HEK293T (cell line): ENCODE data around the gene RPTOR.

Source experiments
- CTCF ChIA-PET: fragments of 350-600 bp; formaldehyde crosslinking; extraction: SDS; loops from one replicate; lab custom pipeline; 2021; ENCODE audit warnings: antibody characterized with exemption, inconsistent platforms; lab: Yijun Ruan, JAX
- POLR2A ChIA-PET: fragments of 350-600 bp; formaldehyde crosslinking; extraction: SDS; loops from one replicate; lab custom pipeline; 2020; ENCODE audit warnings: antibody characterized with exemption, inconsistent platforms; lab: Yijun Ruan, JAX
- DNase-seq: peaks from one replicate; pipeline ENCODE4 v3.0.0; 2012; ENCODE audit warnings: mixed read lengths; ENCODE audit errors: extremely low spot score
- ARNT ChIP-seq: fragments of 450-650 bp; IDR thresholded peaks from 2 replicates; pipeline ENCODE4 v1.6.1; 2017; ENCODE audit warnings: mild to moderate bottlenecking
- BHLHE40 ChIP-seq: fragments of 450-650 bp; IDR thresholded peaks from 2 replicates; pipeline ENCODE4 v1.6.1; 2016; ENCODE audit warnings: mild to moderate bottlenecking, moderate library complexity, borderline replicate concordance
- CTBP1 ChIP-seq: fragments of 450-650 bp; IDR thresholded peaks from 2 replicates; pipeline ENCODE4 v1.6.1; 2016; ENCODE audit warnings: borderline replicate concordance
- ELF4 ChIP-seq: fragments of 450-650 bp; IDR thresholded peaks from 2 replicates; pipeline ENCODE4 v1.6.1; 2017; ENCODE audit warnings: antibody characterized with exemption
- FOXA1 ChIP-seq: fragments of 450-650 bp; IDR thresholded peaks from 2 replicates; pipeline ENCODE4 v1.6.1; 2016; ENCODE audit warnings: mild to moderate bottlenecking
- FOXK2 ChIP-seq: fragments of 450-650 bp; IDR thresholded peaks from 2 replicates; pipeline ENCODE4 v1.6.1; 2016; ENCODE audit warnings: mild to moderate bottlenecking
- FOXM1 ChIP-seq: fragments of 450-650 bp; IDR thresholded peaks from 2 replicates; pipeline ENCODE4 v1.6.1; 2017; ENCODE audit warnings: mild to moderate bottlenecking, borderline replicate concordance
- HDGF ChIP-seq: fragments of 450-650 bp; IDR thresholded peaks from 2 replicates; pipeline ENCODE4 v1.6.1; 2017; ENCODE audit warnings: antibody characterized with exemption, borderline replicate concordance
- L3MBTL2 ChIP-seq: fragments of 450-650 bp; conservative IDR thresholded peaks from 2 replicates; pipeline ENCODE4 v1.6.1; 2016; ENCODE audit warnings: mild to moderate bottlenecking
- LEF1 ChIP-seq: fragments of 450-650 bp; IDR thresholded peaks from 2 replicates; pipeline ENCODE4 v1.6.1; 2017; ENCODE audit warnings: mild to moderate bottlenecking, borderline replicate concordance
- NFRKB ChIP-seq: fragments of 450-650 bp; IDR thresholded peaks from 2 replicates; pipeline ENCODE4 v1.6.1; 2016; ENCODE audit warnings: mild to moderate bottlenecking, moderate library complexity
- PKNOX1 ChIP-seq: fragments of 450-650 bp; IDR thresholded peaks from 2 replicates; pipeline ENCODE4 v1.6.1; 2016
- SP1 ChIP-seq: fragments of 450-650 bp; IDR thresholded peaks from 2 replicates; pipeline ENCODE4 v1.6.1; 2017
- SUZ12 ChIP-seq: fragments of 450-650 bp; IDR thresholded peaks from 2 replicates; pipeline ENCODE4 v1.6.1; 2016; ENCODE audit warnings: mild to moderate bottlenecking
- TARDBP ChIP-seq: fragments of 450-650 bp; IDR thresholded peaks from 2 replicates; pipeline ENCODE4 v1.6.1; 2016
- ZNF384 ChIP-seq: fragments of 450-650 bp; IDR thresholded peaks from 2 replicates; pipeline ENCODE4 v1.6.1; 2016

Gene RPTOR

DNA sequence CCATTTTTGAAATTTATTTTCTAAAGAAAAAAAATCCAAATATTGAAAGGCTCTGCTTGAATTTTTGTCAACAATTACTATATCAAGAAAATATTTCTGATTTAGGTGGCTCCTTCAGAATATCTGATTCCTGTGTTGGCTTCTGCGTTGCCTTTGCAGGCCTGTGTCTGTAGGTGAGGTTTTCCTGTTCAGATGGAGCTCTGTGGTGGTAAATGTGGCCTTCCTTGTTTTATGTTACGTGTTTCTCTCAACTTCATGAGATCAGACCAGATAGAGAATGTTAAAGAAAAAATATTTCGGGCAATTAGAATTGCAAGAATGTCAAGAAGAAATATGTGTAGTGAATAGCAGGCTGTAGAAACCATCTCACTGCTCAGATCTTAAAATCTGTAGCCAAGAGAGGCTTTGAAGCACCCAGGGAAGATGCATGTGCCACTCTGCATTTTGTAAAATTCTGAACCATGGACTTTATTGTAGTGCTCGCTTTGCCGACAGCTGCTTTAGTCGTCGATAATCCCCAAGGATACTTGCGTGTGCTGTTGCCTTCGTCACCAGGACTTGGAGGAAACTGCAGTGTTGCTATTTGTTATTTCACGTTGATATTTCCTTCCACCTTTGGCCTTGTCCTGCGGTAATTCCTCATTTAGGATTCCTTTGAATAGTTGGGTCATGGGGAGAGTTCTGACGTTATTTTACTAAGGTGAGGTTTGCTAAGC, 69.9 kb downstream of the RPTOR start:
- CTCF ChIA-PET = no interaction called here
- no peak for DNase-seq
- POLR2A ChIA-PET = no interaction called here
- TF ChIP-seq SP1 = no peak

DNA sequence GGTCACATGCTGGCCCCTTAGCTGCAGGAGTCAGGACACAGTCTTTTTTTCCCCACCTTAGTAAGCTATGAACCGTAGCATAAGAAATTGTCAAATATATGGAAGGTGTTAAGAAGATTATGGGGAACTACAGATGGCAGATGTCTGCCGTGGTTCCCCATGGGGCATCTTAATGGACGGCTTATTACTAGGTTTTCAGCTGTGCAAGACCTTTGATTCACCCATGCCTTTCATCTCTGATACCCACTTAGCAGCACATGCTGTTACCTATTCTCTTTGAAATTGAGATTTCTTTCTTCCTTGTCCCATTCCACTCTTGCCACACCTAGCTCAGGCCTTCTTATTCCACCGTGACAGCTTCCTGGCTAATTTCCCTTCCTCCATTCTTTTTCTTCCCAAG, 70.7 kb downstream of the RPTOR start:
- DNase-seq = no peak
- ChIA-PET POLR2A (no interaction called here), CTCF (no interaction called here)
- no peak for TF ChIP-seq PKNOX1
- no peak for TF ChIP-seq L3MBTL2
- no peak for TF ChIP-seq TARDBP
- no peak for TF ChIP-seq NFRKB
- TF ChIP-seq ELF4 = no peak
- TF ChIP-seq SUZ12 = no peak
- no peak for TF ChIP-seq LEF1
- TF ChIP-seq FOXK2 = no peak
- TF ChIP-seq HDGF = no peak
- TF ChIP-seq BHLHE40 = no peak
- TF ChIP-seq ZNF384 = no peak
- TF ChIP-seq ARNT = no peak
- no peak for TF ChIP-seq FOXA1
- no peak for TF ChIP-seq FOXM1
- no peak for TF ChIP-seq CTBP1
- TF ChIP-seq SP1 = no peak

DNA sequence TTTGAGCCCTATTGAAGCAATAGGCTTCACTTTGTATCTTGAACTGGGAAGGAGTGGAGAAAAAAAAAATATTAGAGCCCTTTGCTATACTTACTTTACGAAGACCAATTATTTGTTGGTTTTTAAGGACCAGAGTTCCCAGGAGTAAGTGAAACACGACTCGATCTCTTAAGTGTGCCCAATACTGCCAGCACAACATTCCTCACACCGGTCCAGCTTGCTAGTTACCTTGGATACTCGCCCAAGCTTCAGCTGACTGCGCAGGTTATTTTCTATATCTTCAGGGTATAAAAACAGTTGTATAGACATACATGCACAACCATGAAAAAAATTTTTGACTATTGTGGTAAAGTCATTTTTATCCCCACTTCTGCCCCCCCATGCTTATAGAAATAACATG, 72.1 kb downstream of the RPTOR start:
- TF ChIP-seq NFRKB (no peak), SP1 (no peak), FOXK2 (no peak), CTBP1 (no peak)
- ChIA-PET CTCF (interaction anchor here (0.6 kb wide), 1 partner anchor 15 kb away, joined by 3 read pairs; no protein-coding TSS in a partner anchor), POLR2A (no interaction called here)
- DNase-seq = no peak

DNA sequence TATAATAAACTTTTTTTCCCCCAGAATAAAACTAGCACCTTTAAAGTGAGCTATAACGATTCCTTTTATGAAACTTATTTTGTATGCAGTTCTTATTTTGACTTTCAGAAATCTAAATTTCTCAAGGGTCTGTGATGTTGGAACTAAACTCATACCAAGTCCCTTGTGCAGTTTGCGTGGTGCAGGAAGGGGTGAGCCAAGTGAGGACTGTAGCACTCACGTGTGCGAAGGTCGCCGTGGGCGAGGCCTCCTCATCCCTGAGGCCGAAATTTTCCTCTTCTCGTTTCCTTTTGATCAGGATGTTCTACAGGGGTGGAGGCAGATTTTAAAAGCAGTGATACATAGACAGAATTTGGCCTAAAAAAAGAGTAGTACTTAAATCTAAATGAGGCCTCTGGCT, 73.7 kb downstream of the RPTOR start:
- DNase-seq = no peak
- POLR2A ChIA-PET = no interaction called here
- CTCF ChIA-PET = interaction anchor here (0.7 to 0.9 kb wide), 2 partner anchors 11 to 1217 kb away, joined by 3 read pairs; no protein-coding TSS in a partner anchor
- TF ChIP-seq ZNF384 (no peak), SUZ12 (no peak), NFRKB (no peak), ELF4 (no peak), FOXM1 (no peak), LEF1 (no peak), FOXK2 (no peak), SP1 (no peak), ARNT (no peak), CTBP1 (no peak), HDGF (no peak), L3MBTL2 (no peak), PKNOX1 (no peak), TARDBP (no peak), BHLHE40 (no peak), FOXA1 (no peak)

DNA sequence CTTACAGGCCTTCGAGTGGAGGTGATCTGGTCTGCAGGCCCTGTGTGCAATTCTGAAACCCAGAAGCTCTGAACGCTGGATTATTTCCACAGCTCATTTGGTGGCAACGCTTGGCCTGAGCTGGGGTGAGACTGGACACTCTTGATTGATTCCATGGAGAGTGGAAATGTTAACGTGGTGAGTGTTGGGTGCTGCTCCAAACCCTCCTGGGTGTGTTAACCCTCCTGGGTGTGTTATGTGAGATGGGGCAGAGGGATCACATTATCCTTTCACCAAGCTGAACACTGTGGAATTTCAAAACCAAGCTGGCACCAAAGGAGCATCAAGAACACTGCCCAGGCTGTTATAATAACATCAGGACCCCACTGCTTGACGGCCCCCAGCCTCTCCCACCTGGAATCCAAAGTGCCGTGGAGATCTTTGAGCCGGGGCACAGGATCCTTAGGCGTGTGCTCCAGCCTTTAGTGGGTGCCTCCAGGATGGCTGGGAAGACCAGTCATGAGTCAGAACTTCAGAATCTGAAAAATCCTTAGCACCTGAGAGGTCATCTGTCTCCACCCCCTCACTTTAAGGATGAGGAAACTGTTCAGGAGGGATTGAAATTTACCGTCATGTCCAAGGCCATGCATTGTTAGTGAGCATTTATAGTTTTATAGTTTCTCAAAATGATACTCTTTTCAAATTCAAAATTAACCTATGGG, 75.0 kb downstream of the RPTOR start:
- no peak for DNase-seq
- TF ChIP-seq NFRKB = no peak
- no peak for TF ChIP-seq CTBP1
- TF ChIP-seq LEF1 = no peak
- no peak for TF ChIP-seq BHLHE40
- no peak for TF ChIP-seq FOXK2
- no peak for TF ChIP-seq SUZ12
- TF ChIP-seq FOXM1 = no peak
- no peak for TF ChIP-seq ARNT
- TF ChIP-seq HDGF = no peak
- no peak for TF ChIP-seq FOXA1
- no peak for TF ChIP-seq ZNF384
- no peak for TF ChIP-seq L3MBTL2
- no peak for TF ChIP-seq ELF4
- no peak for TF ChIP-seq PKNOX1
- ChIA-PET CTCF (interaction anchor here (0.7 kb wide), 1 partner anchor 44 kb away, joined by 3 read pairs; no protein-coding TSS in a partner anchor), POLR2A (no interaction called here)

DNA sequence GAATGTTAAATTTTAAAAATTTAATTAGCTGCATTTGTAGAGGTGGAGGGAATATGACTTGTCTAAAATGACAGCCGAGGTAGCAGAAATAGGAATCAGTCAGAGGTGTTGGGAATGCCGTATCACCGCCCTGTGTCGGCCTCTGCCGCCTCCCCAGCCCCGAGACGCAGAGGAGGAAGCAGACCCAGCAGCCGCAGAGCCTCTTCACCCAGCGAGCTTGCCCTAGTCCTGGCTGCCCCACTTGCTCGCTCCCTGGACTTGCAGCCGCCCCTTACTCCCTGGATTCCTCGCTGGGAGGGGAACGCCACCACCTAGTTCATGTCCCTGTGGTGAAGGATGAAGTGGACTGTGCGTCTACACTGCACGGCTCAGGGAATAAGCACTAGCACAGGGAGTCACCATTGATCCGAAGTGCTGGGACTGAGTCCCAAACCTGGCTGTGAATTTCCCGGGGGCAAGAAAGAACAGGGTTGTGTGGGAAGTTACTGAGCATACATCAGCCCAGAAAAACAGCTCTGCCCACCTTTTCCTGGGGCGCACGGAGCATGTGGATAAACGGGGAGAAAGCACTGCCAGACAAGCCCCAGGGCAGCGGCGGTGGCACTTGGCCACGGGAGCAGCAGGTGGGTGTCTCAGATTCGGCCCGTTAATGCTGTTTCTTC, 76.8 kb downstream of the RPTOR start:
- no peak for TF ChIP-seq L3MBTL2
- TF ChIP-seq FOXA1 = no peak
- TF ChIP-seq SP1 = no peak
- no peak for TF ChIP-seq ARNT
- no peak for TF ChIP-seq TARDBP
- no peak for TF ChIP-seq LEF1
- no peak for TF ChIP-seq BHLHE40
- CTCF ChIA-PET = interaction anchor here (1.4 kb wide), 1 partner anchor 30 kb away, joined by 3 read pairs; no protein-coding TSS in a partner anchor
- DNase-seq = no peak
- POLR2A ChIA-PET = no interaction called here
